ENCODE results near the gene SLC22A16.
A peak's percentile ranks its signal among the peaks of the same experiment; 100 is the strongest.

SLC22A16 gene

DNA sequence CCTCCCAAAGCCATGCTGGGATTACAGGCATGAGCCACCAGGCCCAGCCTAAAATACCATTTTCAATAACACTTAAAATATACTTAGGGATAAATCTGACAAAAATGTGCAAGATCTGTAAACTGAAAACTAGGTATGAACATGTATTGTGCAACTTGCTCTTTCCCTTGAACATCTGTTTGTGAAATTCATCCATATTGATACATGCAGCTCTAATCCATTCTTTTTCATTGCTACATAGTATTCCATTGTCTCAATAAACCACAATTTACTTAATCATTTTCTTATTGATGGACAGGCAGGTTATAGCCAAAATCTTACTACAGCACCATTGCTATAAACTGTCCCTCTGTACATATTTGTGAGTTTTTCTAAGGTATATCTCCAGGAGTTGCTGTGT lies 4.7 kb upstream of the SLC22A16 start:
- no peak for DNase-seq (ENCODE audit: insufficient read length, low spot score)
- no peak for FAIRE-seq

DNA sequence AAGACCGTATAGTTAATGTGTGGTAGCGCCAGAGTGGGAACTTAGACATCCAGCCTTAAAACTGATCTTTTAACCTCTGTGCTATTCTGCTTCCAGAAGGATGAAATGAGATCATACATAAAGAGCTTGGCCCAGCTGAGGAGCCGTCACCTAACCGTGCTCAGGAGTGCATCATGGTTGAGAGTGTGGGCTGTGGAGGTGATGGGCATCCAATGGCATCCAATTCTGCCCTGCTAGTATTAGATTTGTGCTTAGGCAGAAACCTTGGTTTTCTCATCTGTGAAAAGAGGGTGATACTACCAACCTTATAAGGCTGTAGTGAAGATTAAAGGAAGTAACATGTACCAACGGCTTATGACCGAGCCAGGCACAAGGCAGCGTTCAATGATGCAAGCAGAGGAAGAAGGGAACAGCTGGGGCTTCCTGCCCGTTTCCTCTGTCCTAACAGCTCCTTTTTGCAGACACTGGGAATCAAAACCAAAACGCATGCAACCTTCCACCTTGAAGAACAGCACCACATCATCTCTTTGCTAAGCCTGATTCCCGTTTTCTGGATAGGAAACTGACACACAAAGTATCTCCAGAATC lies 1.3 kb downstream of the SLC22A16 start:
- TF ChIP-seq SPI1 (IDR thresholded peaks at IDR 0.05; ENCODE audit: low read depth, low read length): no peak
- no peak for TF ChIP-seq PAX5 (IDR thresholded peaks at IDR 0.05; ENCODE audit: insufficient read depth, low read length, severe bottlenecking)
- TF ChIP-seq POLR2A (IDR thresholded peaks at IDR 0.05; ENCODE audit: low read depth, low read length): no peak
- TF ChIP-seq POLR2AphosphoS5 (IDR thresholded peaks at IDR 0.05; ENCODE audit: low read depth, low read length): no peak
- TF ChIP-seq TAF1 (IDR thresholded peaks at IDR 0.05; ENCODE audit: low read depth, low read length): no peak
- no peak for TF ChIP-seq POU2F2 (IDR thresholded peaks at IDR 0.05; ENCODE audit: low read depth, low read length)
- FAIRE-seq (peak; percentile 66), DNase-seq (ENCODE audit: insufficient read length, low spot score) (no peak)

More for the DNA sequence above, 4.7 kb upstream of the SLC22A16 start:
- TF ChIP-seq PAX5 (IDR thresholded peaks at IDR 0.05; ENCODE audit: insufficient read depth, low read length, severe bottlenecking) (no peak), POU2F2 (IDR thresholded peaks at IDR 0.05; ENCODE audit: low read depth, low read length) (no peak), SPI1 (IDR thresholded peaks at IDR 0.05; ENCODE audit: low read depth, low read length) (no peak), TAF1 (IDR thresholded peaks at IDR 0.05; ENCODE audit: low read depth, low read length) (no peak), POLR2AphosphoS5 (IDR thresholded peaks at IDR 0.05; ENCODE audit: low read depth, low read length) (no peak), POLR2A (IDR thresholded peaks at IDR 0.05; ENCODE audit: low read depth, low read length) (no peak)

DNA sequence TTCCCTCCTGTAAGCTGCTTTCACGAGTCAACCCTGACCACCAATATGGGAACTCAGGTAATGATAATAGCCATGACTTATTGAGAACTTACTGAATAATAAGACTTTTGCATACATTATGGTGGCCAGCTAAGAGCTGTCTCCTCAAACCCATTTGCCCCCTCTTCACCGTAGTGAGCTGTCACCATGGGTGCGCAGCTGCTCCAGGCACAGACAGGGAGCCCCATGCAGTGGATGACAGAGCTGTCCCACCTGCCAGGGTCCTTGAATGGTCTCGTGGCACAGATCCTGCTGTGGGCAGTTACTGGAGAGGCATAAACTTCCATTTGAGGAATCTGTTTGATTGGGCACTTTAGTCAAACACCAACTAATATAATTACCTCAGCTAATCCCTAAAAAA lies 1.9 kb downstream of the SLC22A16 start:
- DNase-seq (ENCODE audit: insufficient read length, low spot score): no peak
- no peak for FAIRE-seq
- TF ChIP-seq POU2F2 (IDR thresholded peaks at IDR 0.05; ENCODE audit: low read depth, low read length) (no peak), SPI1 (IDR thresholded peaks at IDR 0.05; ENCODE audit: low read depth, low read length) (no peak), POLR2AphosphoS5 (IDR thresholded peaks at IDR 0.05; ENCODE audit: low read depth, low read length) (no peak), TAF1 (IDR thresholded peaks at IDR 0.05; ENCODE audit: low read depth, low read length) (no peak), PAX5 (IDR thresholded peaks at IDR 0.05; ENCODE audit: insufficient read depth, low read length, severe bottlenecking) (no peak), POLR2A (IDR thresholded peaks at IDR 0.05; ENCODE audit: low read depth, low read length) (no peak)

DNA sequence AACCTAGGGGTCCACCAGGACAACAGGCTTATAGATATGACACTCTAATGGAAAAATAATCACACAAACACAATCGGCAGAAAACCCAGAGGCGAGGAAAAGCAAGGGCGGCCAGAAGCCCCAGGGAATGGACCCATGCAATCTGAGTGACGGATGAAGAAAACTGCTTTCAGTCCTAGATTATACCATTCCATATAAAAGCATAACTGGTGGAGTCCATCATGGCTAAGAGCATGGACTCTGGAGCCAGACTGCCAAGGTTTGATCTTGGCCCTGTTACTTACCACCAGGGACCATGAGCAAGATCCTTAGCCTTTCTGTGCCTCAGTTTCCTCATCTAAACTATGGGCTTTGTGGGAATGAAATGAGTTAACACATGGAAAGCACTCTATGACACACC lies 3.7 kb downstream of the SLC22A16 start:
- FAIRE-seq (no peak), DNase-seq (ENCODE audit: insufficient read length, low spot score) (no peak)
- TF ChIP-seq TAF1 (IDR thresholded peaks at IDR 0.05; ENCODE audit: low read depth, low read length) (no peak), PAX5 (IDR thresholded peaks at IDR 0.05; ENCODE audit: insufficient read depth, low read length, severe bottlenecking) (no peak), SPI1 (IDR thresholded peaks at IDR 0.05; ENCODE audit: low read depth, low read length) (no peak), POLR2A (IDR thresholded peaks at IDR 0.05; ENCODE audit: low read depth, low read length) (no peak), POLR2AphosphoS5 (IDR thresholded peaks at IDR 0.05; ENCODE audit: low read depth, low read length) (no peak), POU2F2 (IDR thresholded peaks at IDR 0.05; ENCODE audit: low read depth, low read length) (no peak)

DNA sequence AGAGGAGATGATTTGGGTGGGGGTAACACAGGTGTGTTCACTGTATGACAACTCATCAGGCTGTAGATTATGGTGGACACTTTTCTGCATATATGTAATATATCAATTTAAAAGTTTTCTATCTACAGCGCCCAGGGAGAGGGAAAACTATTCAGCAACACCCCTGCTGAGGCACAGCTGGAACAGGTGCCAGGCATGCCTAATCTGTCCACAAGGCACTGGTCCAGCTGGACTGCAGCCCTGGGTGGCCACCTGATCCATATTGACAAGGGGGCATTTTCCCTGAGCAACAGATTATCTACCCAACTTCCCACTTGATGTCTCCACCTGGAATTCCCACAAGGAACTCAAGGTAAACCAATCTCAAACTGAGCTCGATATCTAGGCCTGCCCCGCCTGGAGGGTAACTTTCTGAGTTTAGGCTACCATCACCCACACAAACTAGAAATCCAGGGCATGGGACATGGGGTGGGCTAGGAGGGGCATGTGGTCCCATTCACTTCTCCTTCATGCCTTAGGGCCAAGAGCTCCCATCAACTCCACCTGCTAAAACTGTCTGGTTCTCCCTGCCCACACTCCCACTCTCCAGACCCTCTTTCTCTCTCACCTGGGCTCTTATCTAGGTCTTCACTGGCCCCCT lies 4.6 kb downstream of the SLC22A16 start:
- no peak for DNase-seq (ENCODE audit: insufficient read length, low spot score)
- TF ChIP-seq TAF1 (IDR thresholded peaks at IDR 0.05; ENCODE audit: low read depth, low read length): no peak
- TF ChIP-seq POU2F2 (IDR thresholded peaks at IDR 0.05; ENCODE audit: low read depth, low read length): no peak
- TF ChIP-seq PAX5 (IDR thresholded peaks at IDR 0.05; ENCODE audit: insufficient read depth, low read length, severe bottlenecking): no peak
- no peak for TF ChIP-seq POLR2AphosphoS5 (IDR thresholded peaks at IDR 0.05; ENCODE audit: low read depth, low read length)
- no peak for TF ChIP-seq POLR2A (IDR thresholded peaks at IDR 0.05; ENCODE audit: low read depth, low read length)
- TF ChIP-seq SPI1 (IDR thresholded peaks at IDR 0.05; ENCODE audit: low read depth, low read length): no peak
- no peak for FAIRE-seq

DNA sequence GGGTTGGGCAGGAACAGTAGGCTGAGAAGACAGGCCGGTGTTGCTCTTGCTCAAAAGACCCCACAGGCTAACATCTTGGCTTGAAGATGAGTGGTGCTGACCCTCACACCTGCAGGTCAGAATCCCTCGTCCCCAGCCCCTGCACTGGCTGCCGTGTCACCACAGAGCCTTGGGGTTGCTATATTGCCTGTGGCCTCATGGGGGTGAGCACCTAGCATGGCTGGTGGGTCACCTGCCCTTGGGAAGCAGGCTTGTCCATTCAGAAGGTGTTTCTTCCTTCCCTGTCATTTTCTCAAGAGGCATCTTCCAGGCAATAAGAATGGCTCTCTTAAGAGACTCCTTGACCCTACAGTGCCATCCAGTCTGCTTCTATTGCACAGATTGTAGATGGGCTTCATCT lies 7.7 kb downstream of the SLC22A16 start:
- DNase-seq (ENCODE audit: insufficient read length, low spot score): no peak
- FAIRE-seq: no peak
- no peak for TF ChIP-seq SPI1 (IDR thresholded peaks at IDR 0.05; ENCODE audit: low read depth, low read length)
- no peak for TF ChIP-seq PAX5 (IDR thresholded peaks at IDR 0.05; ENCODE audit: insufficient read depth, low read length, severe bottlenecking)
- no peak for TF ChIP-seq POLR2AphosphoS5 (IDR thresholded peaks at IDR 0.05; ENCODE audit: low read depth, low read length)
- TF ChIP-seq TAF1 (IDR thresholded peaks at IDR 0.05; ENCODE audit: low read depth, low read length): no peak
- TF ChIP-seq POLR2A (IDR thresholded peaks at IDR 0.05; ENCODE audit: low read depth, low read length): no peak
- TF ChIP-seq POU2F2 (IDR thresholded peaks at IDR 0.05; ENCODE audit: low read depth, low read length): no peak

DNA sequence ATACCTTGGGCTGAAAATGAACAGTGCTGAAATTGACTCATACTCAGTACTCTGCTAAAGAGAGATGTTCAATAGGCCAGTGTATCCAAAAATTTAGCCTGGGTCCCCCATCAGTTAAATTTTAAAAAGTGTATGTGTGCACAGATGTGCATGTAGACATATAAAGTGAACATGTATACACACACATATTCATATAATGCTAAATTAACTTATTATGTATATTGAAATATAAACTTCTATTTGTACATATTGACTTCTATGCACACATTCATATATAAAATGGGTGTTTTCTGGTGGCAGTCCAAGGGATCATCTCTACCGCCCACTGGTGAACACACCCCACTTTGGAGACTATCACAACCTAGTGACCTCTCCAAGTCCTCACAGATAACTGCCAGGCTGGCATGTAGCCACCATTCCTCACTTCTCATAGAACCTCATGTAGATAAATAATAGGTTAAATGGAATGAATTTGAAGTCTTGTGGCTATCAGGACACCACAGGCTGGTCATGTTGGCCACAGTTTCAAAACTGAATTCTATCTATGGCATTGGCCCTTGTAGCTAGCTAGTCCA lies 8.8 kb downstream of the SLC22A16 start:
- TF ChIP-seq POU2F2 (IDR thresholded peaks at IDR 0.05; ENCODE audit: low read depth, low read length): no peak
- no peak for TF ChIP-seq POLR2A (IDR thresholded peaks at IDR 0.05; ENCODE audit: low read depth, low read length)
- FAIRE-seq: no peak
- DNase-seq (ENCODE audit: insufficient read length, low spot score): no peak

DNA sequence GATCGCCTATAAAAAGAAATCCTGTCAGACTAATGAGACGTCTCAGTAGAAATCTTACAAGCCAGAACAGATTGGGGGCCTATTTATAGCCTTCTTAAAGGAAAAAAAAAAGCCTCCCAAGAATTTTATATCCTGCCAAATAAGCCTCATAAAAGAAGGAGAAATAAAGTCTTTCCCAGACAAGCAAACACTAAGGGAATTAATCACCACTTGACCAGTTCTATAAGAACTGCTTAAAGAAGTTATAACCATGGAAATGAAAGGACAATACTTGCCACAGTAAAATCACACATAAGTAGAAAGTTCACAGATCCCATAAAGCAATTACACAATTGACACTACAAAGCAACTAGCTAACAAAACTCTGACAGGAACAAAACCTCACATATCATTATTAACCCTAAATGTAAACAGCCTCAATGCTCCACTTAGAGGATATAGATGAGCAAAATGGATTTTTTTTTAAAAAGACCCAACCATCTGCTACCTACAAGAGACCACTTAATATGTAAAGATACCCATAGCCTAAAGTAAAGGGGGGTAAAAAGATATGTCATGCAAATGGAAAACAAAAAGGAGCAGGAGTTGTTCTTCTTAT lies 13.4 kb downstream of the SLC22A16 start:
- no peak for FAIRE-seq
- no peak for DNase-seq (ENCODE audit: insufficient read length, low spot score)
- TF ChIP-seq POLR2A (IDR thresholded peaks at IDR 0.05; ENCODE audit: low read depth, low read length) (no peak), PAX5 (IDR thresholded peaks at IDR 0.05; ENCODE audit: insufficient read depth, low read length, severe bottlenecking) (no peak), POU2F2 (IDR thresholded peaks at IDR 0.05; ENCODE audit: low read depth, low read length) (no peak), TAF1 (IDR thresholded peaks at IDR 0.05; ENCODE audit: low read depth, low read length) (no peak), SPI1 (IDR thresholded peaks at IDR 0.05; ENCODE audit: low read depth, low read length) (no peak)

DNA sequence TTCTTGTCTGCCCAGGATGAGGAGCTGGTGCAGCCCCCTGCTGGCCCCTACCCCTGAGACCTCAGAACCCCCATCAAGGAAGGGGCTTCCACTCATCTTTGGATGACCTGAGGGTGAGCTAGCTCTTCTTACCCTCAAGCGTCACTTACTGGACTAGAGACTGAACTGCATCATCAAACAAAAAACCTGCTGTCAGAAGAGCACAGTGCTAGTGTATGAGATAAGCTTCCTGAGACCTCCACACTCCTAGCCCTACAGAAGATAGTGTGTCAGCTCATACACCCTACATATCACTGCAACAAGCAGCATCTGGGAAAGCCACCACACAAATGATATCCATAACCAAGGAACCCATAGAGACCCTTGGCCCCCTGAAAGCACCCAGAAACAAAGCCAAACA lies 15.0 kb downstream of the SLC22A16 start:
- no peak for FAIRE-seq
- no peak for DNase-seq (ENCODE audit: insufficient read length, low spot score)
- TF ChIP-seq TAF1 (IDR thresholded peaks at IDR 0.05; ENCODE audit: low read depth, low read length) (no peak), SPI1 (IDR thresholded peaks at IDR 0.05; ENCODE audit: low read depth, low read length) (no peak), POLR2AphosphoS5 (IDR thresholded peaks at IDR 0.05; ENCODE audit: low read depth, low read length) (no peak)

Data from GM12891 (cell line).